Calu3 (cell line): ENCODE data around the gene GTF2IRD1. TPM values are rescaled to one million over a fixed set of nuclear protein-coding genes. Genes with fewer than 3 reads are reported as not detected.
A peak's percentile ranks its signal among the peaks of the same experiment; 100 is the strongest.

Experiments used
- BruUV-seq: library from RNA; stranded (reverse); fragments of 400-500 nt; replicated peaks from 2 replicates; lab custom pipeline; 2021; lab: Mats Ljungman, UMichigan
- CTCF ChIA-PET: fragments of 300-600 bp; sonication (Branson Sonifier 250); formaldehyde crosslinking; loops from one replicate; lab custom pipeline; 2022; ENCODE audit warnings: antibody characterized with exemption; lab: Charles Lee
- DNase-seq: peaks from one replicate; pipeline ENCODE4 v3.0.0; 2022
- H3K27ac Mint-ChIP-seq: one replicate; pipeline ENCODE4 v1.8.0; 2022; ENCODE audit warnings: mixed read lengths; ENCODE audit not compliant: unreplicated experiment
- H3K27me3 Mint-ChIP-seq: one replicate; pipeline ENCODE4 v1.8.0; 2022; ENCODE audit warnings: mixed read lengths; ENCODE audit not compliant: unreplicated experiment
- H3K36me3 Mint-ChIP-seq: one replicate; pipeline ENCODE4 v1.8.0; 2022; ENCODE audit warnings: mild to moderate bottlenecking, moderate library complexity, mixed read lengths; ENCODE audit not compliant: insufficient read depth, unreplicated experiment
- H3K4me1 Mint-ChIP-seq: one replicate; pipeline ENCODE4 v1.8.0; 2022; ENCODE audit warnings: mild to moderate bottlenecking, low read depth, mixed read lengths; ENCODE audit not compliant: unreplicated experiment
- H3K4me3 Mint-ChIP-seq: one replicate; pipeline ENCODE4 v1.8.0; 2022; ENCODE audit warnings: mild to moderate bottlenecking, low read depth, moderate library complexity, mixed read lengths; ENCODE audit not compliant: unreplicated experiment
- H3K9me3 Mint-ChIP-seq: one replicate; pipeline ENCODE4 v1.8.0; 2022; ENCODE audit warnings: low read depth, mixed read lengths; ENCODE audit not compliant: unreplicated experiment
- CTCF ChIP-seq: fragments of 200-600 bp; IDR thresholded peaks from one replicate; pipeline ENCODE4 v1.8.0; 2022; ENCODE audit warnings: antibody characterized with exemption; ENCODE audit not compliant: unreplicated experiment
- intact Hi-C: fragments of 100-400 bp; cut with micrococcal nuclease; formaldehyde crosslinking; loops from one replicate; pipeline ENCODE4 v1.10.0; 2022; ENCODE audit not compliant: unreplicated experiment
- total RNA-seq: library from RNA; stranded (reverse); gene quantifications from 2 replicates; pipeline ENCODE4 v1.2.3, GENCODE V29; 2022

Gene GTF2IRD1
- total RNA-seq, 1 experiment from 2014 or later: 29.2 TPM

GRCh38 chr7:74405191-74405898, 48.4 kb upstream of the GTF2IRD1 start:
- Mint-ChIP-seq H3K27me3 (no peaks in the 10 kb centered on the region), H3K27ac (no peak overlapping the region), H3K4me1 (no peaks in the 10 kb centered on the region), H3K36me3 (peaks cover 31% of the 10 kb centered on the region), H3K4me3 (no peak overlapping the region), H3K9me3 (no peaks in the 10 kb centered on the region)
- CTCF ChIA-PET: interaction anchor here (0.7 kb wide), 1 partner anchor 149 kb away, joined by 5 read pairs; no protein-coding TSS in a partner anchor
- DNase-seq: no peak
- TF ChIP-seq CTCF: peak; percentile 17
- TSS peak; percentile 57 for BruUV-seq
- intact Hi-C loops: no loop called here

DNA sequence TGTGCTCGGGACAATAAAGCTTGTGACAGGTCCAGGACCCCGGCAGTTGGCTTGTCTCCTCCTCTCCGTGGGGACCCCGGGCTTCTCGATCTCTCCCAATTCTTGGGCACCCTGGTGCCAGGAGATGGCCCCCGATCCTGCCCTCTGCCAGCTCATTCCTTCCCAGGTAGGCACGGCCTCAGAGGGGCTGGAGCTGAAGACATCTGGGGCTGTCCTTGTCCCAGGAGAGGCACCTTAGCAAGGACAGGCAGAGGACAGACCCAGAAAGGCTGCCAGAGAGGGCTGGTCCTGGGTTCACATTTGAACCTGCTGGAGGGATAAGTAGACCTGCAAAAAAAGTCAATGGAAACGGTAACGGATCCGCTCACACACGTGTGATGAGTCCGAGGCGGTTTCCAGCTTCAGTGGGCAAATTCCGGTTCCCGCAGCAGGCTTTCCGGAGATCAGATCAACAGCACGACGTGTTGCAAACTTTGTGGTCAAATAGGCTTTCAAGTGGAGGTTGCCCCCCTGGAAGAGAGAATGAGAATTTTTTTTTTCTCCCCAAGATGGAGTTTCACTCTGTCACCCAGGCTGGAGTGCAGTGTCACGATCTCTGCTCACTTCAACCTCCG, 47.7 kb upstream of the GTF2IRD1 start:
- Mint-ChIP-seq H3K36me3 (peaks cover 28% of the 10 kb centered on the region), H3K9me3 (no peaks in the 10 kb centered on the region), H3K4me1 (no peaks in the 10 kb centered on the region), H3K27me3 (no peaks in the 10 kb centered on the region), H3K4me3 (no peak overlapping the region), H3K27ac (no peak overlapping the region)
- no TSS peak for BruUV-seq
- no peak for DNase-seq
- intact Hi-C loops: no loop called here
- no peak for TF ChIP-seq CTCF
- CTCF ChIA-PET: interaction anchor here (0.7 kb wide), 1 partner anchor 149 kb away, joined by 5 read pairs; no protein-coding TSS in a partner anchor

DNA sequence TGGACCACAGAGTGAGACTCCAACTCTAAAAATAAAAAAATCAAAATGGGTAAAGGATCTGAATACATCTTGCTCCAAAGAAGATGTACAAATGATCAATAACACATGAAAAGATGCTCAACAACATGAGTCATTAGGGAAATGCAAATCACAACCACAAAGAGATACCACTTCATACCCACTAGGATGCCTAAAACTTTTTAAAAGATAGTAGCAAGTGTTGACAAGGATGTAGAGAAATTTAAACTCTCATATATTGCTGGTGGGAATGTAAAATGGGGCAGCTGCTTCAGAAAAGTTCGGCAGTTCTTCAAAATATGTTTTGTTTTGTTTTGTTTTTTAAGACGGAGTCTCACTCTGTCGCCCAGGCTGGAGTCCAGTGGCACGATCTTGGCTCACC, 45.7 kb upstream of the GTF2IRD1 start:
- BruUV-seq: no TSS peak
- no peak for TF ChIP-seq CTCF
- H3K9me3 Mint-ChIP-seq: no peaks in the 10 kb centered on the region
- no peak for DNase-seq
- CTCF ChIA-PET: no interaction called here
- no peak overlapping the region for H3K4me3 Mint-ChIP-seq
- H3K27me3 Mint-ChIP-seq: no peaks in the 10 kb centered on the region
- H3K27ac Mint-ChIP-seq: no peak overlapping the region
- peaks cover 22% of the 10 kb centered on the region for H3K36me3 Mint-ChIP-seq
- no peaks in the 10 kb centered on the region for H3K4me1 Mint-ChIP-seq
- intact Hi-C loops: no loop called here

- no TSS peak for BruUV-seq
- no peaks in the 10 kb centered on the region for H3K4me1 Mint-ChIP-seq
- TF ChIP-seq CTCF: no peak
- H3K4me3 Mint-ChIP-seq: no peak overlapping the region
- no peaks in the 10 kb centered on the region for H3K27me3 Mint-ChIP-seq
- intact Hi-C loops: no loop called here
- DNase-seq: no peak
- CTCF ChIA-PET: no interaction called here
- H3K9me3 Mint-ChIP-seq: no peaks in the 10 kb centered on the region
- H3K27ac Mint-ChIP-seq: no peak overlapping the region
- peaks cover 16% of the 10 kb centered on the region for H3K36me3 Mint-ChIP-seq
These were observed 44.1 kb upstream of the GTF2IRD1 start for GRCh38 chr7:74409571-74409970.
